Astrocyte (in vitro differentiated cells and primary cell): ENCODE measurements around the gene FAM177B. TPM values are rescaled to one million over a fixed set of nuclear protein-coding genes. Genes with fewer than 3 reads are reported as not detected.

Source experiments
- total RNA-seq: library from RNA; stranded (reverse); gene quantifications from 2 replicates; pipeline ENCODE4 v1.2.1, GENCODE V29; 2021

FAM177B gene
- total RNA-seq, 1 donor from 2014 or later, result not detected

Other genes with a start within 250 kb of the FAM177B start
- 0.16 and 0.50 TPM in 2 replicates for gene HHIPL2, start 189.1 kb upstream of the FAM177B start, total RNA-seq
- gene TAF1A, start 147.3 kb upstream of the FAM177B start, total RNA-seq, result 6.6 and 7.5 TPM in 2 replicates
- gene MIA3, start 119.1 kb upstream of the FAM177B start, total RNA-seq, result 63.5 and 73.5 TPM in 2 replicates
- gene AIDA, start 24.7 kb upstream of the FAM177B start, total RNA-seq, result 86.2 and 86.5 TPM in 2 replicates
- gene BROX, start 24.6 kb upstream of the FAM177B start, total RNA-seq, result 44.7 and 49.5 TPM in 2 replicates
- gene DISP1, start 77.8 kb downstream of the FAM177B start, total RNA-seq, result 4.1 and 4.8 TPM in 2 replicates